Natural killer cell treated with Interleukin-12 subunit alpha and Interleukin-12 subunit beta and Interleukin-15 and Interleukin-18, amount 100 ng/mL, for 72 hours (primary cell): Measurements from ENCODE around the gene RSPH10B2. TPM values are rescaled to one million over a fixed set of nuclear protein-coding genes. Genes with fewer than 3 reads are reported as not detected.
"Not testable (repeated sequence)": the region's sequence is repeated elsewhere in the genome, so short reads cannot be mapped to it uniquely, and the experiment has no call there.

Source experiments
- ATAC-seq, 2 donors: fragments of 150-1000 bp; cut with Tn5 transposase in 1 of 2; sonication (Bioruptor Pico), chemical (Tn5 transposase) in 1 of 2; 2 replicates each; pipeline ENCODE4 v1.10.0; 2021
- DNase-seq: peaks from one replicate; pipeline ENCODE4 v3.0.0; 2022; ENCODE audit warnings: low spot score
- H3K27ac Mint-ChIP-seq, 2 donors: 1 replicate in 1 of 2; 2 replicates in 1 of 2; pipeline ENCODE4 v1.8.0; 2022; ENCODE audit warnings: mixed read lengths in 2 of 2, mild to moderate bottlenecking in 1 of 2, moderate library complexity in 1 of 2
- H3K27me3 Mint-ChIP-seq, 2 donors: 1 replicate in 1 of 2; 2 replicates in 1 of 2; pipeline ENCODE4 v1.8.0; 2022; ENCODE audit warnings: mixed read lengths in 2 of 2
- H3K36me3 Mint-ChIP-seq: one replicate; pipeline ENCODE4 v1.8.0; 2022; ENCODE audit warnings: mixed read lengths
- H3K4me1 Mint-ChIP-seq, 2 donors: 1 replicate in 1 of 2; 2 replicates in 1 of 2; pipeline ENCODE4 v1.8.0; 2022; ENCODE audit warnings: low read depth in 2 of 2, mixed read lengths in 2 of 2, mild to moderate bottlenecking in 1 of 2
- H3K4me3 Mint-ChIP-seq: one replicate; pipeline ENCODE4 v1.8.0; 2022; ENCODE audit warnings: mixed read lengths
- H3K9me3 Mint-ChIP-seq: 2 replicates; pipeline ENCODE4 v1.8.0; 2022; ENCODE audit warnings: mixed read lengths
- total RNA-seq, 2 donors: library from RNA; stranded (reverse); gene quantifications; one replicate each; pipeline ENCODE4 v1.2.3, GENCODE V29; 2022

Gene RSPH10B2
- total RNA-seq, 2 donors from 2014 or later: 0.45 to 0.53 TPM

GRCh38 chr7:6837081-6837480, 83.2 kb downstream of the RSPH10B2 start:
- not testable (repeated sequence) for DNase-seq, H3K4me1 Mint-ChIP-seq, H3K4me3 Mint-ChIP-seq, H3K27ac Mint-ChIP-seq, ATAC-seq, H3K36me3 Mint-ChIP-seq, H3K9me3 Mint-ChIP-seq
- H3K27me3 Mint-ChIP-seq: peaks cover 15 to 22% of the 10 kb centered on the region in 2 donors

- peaks cover 8 to 17% of the 10 kb centered on the region in 2 donors for H3K27me3 Mint-ChIP-seq
- not testable (repeated sequence) for ATAC-seq, H3K4me3 Mint-ChIP-seq, H3K36me3 Mint-ChIP-seq, DNase-seq, H3K9me3 Mint-ChIP-seq, H3K4me1 Mint-ChIP-seq, H3K27ac Mint-ChIP-seq
Observed at GRCh38 chr7:6842278-6842921, 88.5 kb downstream of the RSPH10B2 start.

- H3K4me1 Mint-ChIP-seq, ATAC-seq, H3K9me3 Mint-ChIP-seq, H3K36me3 Mint-ChIP-seq, H3K27ac Mint-ChIP-seq, DNase-seq, H3K4me3 Mint-ChIP-seq: not testable (repeated sequence)
- H3K27me3 Mint-ChIP-seq: peaks cover 12 to 16% of the 10 kb centered on the region in 2 donors
Observed at GRCh38 chr7:6843092-6843491, 89.2 kb downstream of the RSPH10B2 start.

- not testable (repeated sequence) for H3K27ac Mint-ChIP-seq, H3K9me3 Mint-ChIP-seq, H3K36me3 Mint-ChIP-seq, H3K4me3 Mint-ChIP-seq, ATAC-seq, H3K4me1 Mint-ChIP-seq, DNase-seq
- peaks cover 12 to 16% of the 10 kb centered on the region in 2 donors for H3K27me3 Mint-ChIP-seq
Observed at GRCh38 chr7:6843654-6844053, 89.8 kb downstream of the RSPH10B2 start.

GRCh38 chr7:6845971-6846449, 92.1 kb downstream of the RSPH10B2 start:
- peaks cover 9 to 16% of the 10 kb centered on the region in 2 donors for H3K27me3 Mint-ChIP-seq
- H3K4me3 Mint-ChIP-seq, H3K4me1 Mint-ChIP-seq, H3K9me3 Mint-ChIP-seq, H3K27ac Mint-ChIP-seq, DNase-seq, H3K36me3 Mint-ChIP-seq, ATAC-seq: not testable (repeated sequence)

- ATAC-seq, H3K4me3 Mint-ChIP-seq, H3K4me1 Mint-ChIP-seq, H3K36me3 Mint-ChIP-seq, H3K27ac Mint-ChIP-seq, H3K9me3 Mint-ChIP-seq, DNase-seq: not testable (repeated sequence)
- peaks cover 9 to 16% of the 10 kb centered on the region in 2 donors for H3K27me3 Mint-ChIP-seq
Observed at GRCh38 chr7:6847751-6848150, 93.8 kb downstream of the RSPH10B2 start.

Other genes starting within 250 kb of the RSPH10B2 start
- gene GRID2IP, start 202.6 kb upstream of the RSPH10B2 start, total RNA-seq: under 1 TPM in 1 of 2 donors, not detected in 1; 0.29 TPM
- gene ZDHHC4, start 176.6 kb upstream of the RSPH10B2 start, total RNA-seq: 10 to 100 TPM; 20.6 to 33.5 TPM
- 10 to 100 TPM; 42.5 to 58.6 TPM for gene INTS15, start 164.1 kb upstream of the RSPH10B2 start, total RNA-seq
- 1 to 10 TPM in 1 of 2 donors, under 1 TPM in 1; 0.56 to 1.0 TPM for gene ZNF853, start 138.5 kb upstream of the RSPH10B2 start, total RNA-seq
- gene ZNF316, start 116.8 kb upstream of the RSPH10B2 start, total RNA-seq: 10 to 100 TPM; 28.3 to 39.8 TPM
- 10 to 100 TPM; 23.9 to 26.2 TPM for gene ZNF12, start 47.2 kb upstream of the RSPH10B2 start, total RNA-seq
- gene CCZ1B, start 72.2 kb downstream of the RSPH10B2 start, total RNA-seq: 100 to 1,000 TPM in 1 of 2 donors, 10 to 100 TPM in 1; 66.8 to 108 TPM